Activated CD8-positive, alpha-beta memory T cell treated with anti-CD3 and anti-CD28 coated beads, Interleukin-2, amount 50 U/mL, for 24 hours (primary cell): ENCODE measurements around the gene ANXA2R.
"Not testable (repeated sequence)": the region's sequence is repeated elsewhere in the genome, so short reads cannot be mapped to it uniquely, and the experiment has no call there.

Experiments
- DNase-seq: peaks from one replicate; pipeline ENCODE4 v3.0.0-alpha.2; 2020; ENCODE audit errors: extremely low read depth

ANXA2R gene

DNA sequence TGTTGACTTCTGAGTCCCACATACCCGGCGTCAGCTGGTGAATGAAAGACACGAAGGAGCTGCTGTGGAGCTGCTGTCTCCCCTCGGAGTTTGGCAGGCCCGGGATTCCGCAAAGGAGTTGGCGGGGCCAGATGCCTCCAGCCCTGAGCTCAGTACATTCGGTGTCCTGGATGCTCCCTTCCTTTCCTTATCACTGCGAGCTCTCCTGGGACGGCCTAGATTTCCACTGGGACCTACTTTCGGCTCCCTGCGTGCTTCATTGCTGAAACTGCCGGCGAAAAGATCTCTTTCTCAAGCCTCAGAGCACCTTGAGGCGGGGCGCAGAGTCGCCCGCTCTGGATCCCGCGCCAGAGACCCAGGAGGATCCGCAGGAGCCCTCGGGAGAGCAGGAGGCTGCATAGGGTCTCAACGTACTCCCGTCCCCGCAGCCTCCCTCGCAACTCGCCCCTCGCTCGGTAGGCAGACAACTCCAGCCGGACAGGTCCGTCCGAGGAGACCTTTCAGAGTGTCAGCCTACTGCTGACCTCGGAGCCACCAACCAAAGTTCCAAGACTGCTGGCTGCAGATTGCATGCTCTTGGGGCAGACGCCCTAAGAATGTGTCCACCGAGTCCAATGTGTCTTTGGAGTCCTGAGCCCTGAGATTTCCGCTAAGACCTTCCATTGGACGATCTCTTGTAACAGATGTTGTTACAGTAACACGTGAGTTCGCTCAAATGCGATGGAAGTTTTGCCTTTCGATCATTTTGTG lies 6.1 kb downstream of the ANXA2R start:
- no peak for DNase-seq

DNA sequence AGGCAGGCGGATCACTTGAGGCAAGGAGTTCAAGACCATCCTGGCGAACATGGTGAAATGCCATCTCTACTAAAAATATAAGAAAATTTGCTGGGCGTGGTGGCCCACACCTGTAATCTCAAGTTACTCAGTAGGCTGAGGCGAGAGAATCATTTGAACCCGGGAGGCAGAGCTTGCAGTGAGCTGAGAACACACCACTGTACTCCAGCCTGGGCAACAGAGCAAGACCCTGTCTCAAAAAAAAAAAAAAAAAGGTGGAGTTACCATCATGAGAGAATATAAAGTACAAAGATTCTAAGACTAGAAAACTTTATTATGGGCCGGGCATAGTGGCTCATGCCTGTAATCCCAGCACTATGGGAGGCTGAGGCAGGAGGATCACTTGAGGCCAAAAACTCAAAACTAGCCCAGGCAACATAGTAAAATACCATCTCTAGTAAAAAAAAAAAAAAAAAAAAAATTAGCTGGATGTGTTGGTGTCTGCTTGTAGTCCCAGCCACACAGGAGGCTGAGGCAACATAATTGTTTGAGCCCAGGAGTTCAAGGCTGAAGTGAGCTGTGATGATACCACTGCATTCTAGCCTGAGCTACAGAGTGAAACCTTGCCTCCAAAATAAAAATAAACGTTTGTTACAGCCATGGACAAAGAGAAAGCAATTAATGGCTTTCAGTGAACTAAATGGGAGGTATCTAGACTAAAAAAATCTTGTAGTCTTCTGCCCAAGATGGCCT lies 12.9 kb downstream of the ANXA2R start:
- DNase-seq, result no peak

DNA sequence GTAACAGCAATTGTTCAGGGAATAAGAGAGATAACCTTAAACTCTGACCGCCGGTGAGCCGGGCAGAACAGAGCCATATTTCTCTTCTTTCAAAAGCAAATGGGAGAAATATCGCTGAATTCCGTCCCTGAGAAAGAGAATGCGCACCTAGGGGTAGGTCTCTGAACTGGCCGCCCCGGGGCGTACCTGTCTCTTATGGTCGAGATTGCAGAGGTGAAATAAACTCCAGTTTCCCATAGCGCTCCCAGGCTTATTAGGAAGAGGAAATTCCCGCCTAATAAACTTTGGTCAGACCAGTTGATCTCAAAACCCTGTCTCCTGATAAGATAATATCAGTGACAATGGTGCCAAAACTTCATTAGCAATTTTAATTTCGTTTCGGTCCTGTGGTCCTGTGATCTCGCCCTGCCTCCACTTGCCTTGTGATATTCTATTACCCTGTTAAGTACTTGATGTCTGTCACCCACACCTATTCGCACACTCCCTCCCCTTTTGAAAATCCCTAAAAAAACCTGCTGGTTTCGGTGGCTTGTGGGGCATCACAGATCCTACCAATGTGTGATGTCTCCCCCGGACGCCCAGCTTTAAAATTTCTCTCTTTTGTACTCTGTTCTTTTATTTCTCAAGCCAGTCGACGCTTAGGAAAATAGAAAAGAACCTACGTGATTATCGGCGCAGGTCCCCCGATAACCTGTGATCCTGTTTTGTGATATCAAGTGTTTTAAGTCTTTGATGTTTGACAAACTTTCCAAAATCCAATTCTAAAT lies 14.8 kb downstream of the ANXA2R start:
- not testable (repeated sequence) for DNase-seq

DNA sequence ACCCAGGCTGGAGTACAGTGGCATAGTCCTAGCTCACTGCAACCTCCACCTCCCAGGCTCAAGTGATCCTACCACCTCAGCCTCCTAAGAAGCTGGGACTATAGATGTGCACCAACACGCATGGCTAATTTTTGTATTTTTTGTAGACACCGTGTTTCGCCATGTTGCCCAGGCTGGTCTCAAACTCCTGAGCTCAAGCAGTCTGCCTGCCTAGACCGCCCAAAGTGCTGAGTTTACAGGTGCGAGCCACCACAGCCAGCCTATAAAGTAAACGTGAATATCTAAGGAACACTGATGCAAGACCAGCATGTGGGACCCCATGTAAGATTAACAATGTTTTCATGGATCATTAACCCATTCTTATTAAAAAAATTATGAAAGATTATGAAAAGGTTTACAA lies 15.9 kb downstream of the ANXA2R start:
- no peak for DNase-seq

DNA sequence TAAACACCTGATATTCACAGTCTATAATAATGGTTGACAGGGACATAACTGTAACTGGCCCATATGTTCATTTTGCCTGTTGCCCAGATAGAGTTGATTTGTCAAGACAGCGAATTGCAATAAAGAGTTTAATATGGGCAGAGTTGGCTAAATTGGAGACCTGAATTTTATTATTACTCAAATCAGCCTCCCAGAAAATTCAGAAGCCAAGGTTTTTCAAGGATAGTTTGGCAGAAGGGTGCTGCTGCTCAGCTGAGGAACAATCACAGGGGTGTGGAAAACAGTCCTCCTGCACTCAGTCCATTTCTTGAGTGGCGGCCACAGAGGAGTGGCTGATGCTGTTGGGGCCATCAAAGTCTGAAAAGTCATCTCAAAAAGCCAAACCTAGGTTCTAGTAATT lies 19.0 kb downstream of the ANXA2R start:
- no peak for DNase-seq

DNA sequence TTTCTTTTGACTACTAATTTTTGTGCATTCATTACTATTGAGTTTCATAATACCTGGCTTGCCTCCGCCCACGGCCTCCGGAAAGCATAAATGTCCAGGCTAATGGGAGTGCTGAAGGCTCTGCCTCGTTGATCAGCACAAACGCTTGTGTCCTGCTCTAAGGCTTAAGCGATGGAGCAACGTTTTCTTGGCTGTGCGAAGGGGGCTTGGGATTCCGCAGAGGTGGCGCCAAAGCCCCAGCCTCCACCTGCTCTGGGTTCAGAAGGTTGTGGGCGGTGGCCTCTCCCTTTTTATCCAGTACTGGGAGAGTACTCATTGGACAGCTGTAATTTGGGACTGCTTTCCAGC lies 19.7 kb downstream of the ANXA2R start:
- no peak for DNase-seq

DNA sequence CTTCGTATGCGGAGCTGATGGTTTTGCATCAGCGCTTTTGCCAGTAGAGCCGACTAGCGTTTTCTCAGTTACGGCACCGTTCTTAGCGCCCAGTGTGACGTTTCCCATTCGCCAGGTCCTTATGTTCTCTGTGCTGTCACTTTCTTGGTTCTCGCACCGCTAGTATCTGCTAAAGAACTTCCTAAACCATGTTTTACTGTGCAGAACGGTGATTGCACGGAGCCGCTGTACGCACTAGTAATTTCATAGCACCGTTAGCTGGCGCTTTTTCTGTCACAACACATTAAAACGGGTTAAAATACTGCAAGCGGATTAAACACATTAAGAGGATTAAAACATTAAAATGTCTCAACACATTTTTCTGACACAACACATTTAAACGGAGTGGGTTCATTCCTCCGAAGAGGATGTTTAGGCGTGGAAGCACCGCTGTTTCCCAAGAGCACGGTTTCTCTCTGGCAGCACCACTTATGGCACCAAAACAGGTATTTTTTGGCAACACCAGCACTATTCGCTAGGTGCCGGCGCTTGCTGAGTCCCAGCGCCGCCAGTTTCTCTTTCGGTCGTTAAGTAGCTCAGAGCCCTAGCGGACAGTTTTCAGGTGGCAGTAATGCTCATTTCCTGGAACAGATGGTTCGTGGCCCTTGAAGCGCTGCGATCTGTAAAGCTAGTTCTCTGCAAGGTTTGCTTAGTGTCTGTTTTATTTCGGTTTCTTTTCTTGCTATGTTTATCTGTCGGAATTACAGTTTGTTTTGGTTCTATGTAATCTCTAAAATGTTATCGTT lies 20.3 kb downstream of the ANXA2R start:
- DNase-seq, result no peak

DNA sequence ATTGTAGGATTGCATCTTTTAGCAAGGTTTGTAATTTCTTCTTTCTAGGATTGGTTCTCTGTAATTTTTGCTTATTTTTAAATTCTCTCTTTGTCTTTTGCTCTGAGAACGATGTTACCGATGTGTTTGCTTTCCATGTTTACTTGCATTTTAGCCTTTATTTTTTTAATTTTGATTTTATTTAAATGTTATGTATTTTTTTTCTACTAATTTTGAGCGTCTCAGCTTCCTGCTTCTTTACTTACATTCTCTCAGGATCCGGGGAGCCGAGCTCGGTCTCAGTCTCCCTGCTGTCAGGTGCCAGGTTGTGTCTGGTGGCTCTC lies 20.9 kb downstream of the ANXA2R start:
- DNase-seq, result no peak

DNA sequence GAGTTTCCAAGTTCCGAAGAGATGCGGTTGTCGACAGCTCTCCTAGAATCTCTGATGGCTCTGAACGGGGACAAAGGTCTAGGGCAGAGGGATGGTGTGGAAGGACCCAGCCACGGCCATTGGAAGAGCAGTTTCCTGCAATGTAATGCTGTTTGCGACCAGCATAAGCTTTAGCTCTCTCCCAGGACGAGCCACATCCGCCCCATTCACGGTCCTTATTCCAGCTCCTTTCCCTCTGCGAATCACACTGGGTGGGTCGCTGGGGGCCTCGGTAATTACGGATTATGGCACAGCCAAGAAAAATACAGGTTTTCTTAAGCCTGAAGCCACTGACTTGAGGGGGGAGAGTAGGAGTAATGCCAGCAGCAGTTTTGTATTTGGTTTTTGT lies 22.7 kb downstream of the ANXA2R start:
- no peak for DNase-seq

DNA sequence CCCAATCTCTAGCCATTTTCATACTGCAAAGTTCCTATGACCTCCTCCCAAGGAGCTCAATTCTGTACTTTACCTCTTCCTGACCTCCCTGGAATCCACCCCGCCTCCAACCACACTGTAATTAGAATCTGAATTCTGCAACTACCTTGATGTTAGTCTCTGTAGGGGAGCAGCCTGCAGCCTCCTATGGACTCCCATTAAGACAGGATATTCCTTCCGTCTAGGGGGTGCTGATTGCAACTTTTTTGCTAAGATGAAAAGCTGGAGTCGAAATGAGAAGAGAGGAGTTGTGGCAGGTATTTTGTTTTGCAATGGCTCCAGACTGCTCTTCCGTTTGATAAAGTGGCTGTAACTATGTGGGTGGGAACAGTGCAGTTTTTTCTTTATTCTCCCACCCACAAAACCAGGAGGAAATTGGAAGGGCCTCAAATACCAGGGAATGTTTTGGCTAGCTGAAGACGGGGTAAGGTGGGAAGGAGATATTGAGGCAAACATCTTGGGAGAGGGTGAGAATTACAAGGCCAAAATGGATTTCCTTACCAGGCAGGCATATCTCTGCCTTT lies 23.8 kb downstream of the ANXA2R start:
- DNase-seq, result no peak

DNA sequence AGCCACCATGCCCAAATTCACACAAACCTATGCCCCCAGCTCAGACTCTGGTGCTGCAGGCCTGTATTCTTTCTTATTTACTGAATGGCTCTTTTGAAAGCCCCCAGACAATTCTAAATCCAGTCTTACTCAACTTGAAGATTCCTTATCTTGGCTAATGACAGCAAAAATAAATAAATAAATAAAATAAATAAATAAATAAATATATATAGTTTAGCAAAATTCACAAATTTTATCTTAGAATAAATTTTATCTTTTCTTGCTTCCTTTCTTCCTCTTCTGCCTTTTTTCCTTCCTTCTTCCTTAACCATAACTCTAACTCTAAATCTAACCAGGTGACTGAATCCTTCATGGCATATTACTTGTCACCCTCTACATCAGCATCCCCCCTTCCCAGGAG lies 25.6 kb downstream of the ANXA2R start:
- DNase-seq, result no peak

DNA sequence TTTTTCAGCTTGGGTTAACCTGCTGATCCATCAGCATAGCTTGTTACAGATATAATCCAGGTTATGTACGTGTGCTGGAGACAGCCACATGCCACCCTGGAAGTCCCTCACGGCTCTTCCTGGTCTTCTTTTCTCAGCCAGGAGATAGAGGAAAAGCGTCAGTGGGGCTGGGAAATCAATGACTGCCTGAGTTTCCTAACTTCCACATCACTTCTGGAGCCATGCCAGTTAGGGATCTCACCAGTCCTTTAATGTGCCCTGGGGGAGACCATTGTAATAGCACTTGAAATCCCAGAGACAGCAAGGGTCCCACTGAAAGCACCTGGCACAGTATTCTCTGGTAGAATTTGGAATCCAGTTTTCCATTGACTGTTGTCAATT lies 29.2 kb downstream of the ANXA2R start:
- no peak for DNase-seq

DNA sequence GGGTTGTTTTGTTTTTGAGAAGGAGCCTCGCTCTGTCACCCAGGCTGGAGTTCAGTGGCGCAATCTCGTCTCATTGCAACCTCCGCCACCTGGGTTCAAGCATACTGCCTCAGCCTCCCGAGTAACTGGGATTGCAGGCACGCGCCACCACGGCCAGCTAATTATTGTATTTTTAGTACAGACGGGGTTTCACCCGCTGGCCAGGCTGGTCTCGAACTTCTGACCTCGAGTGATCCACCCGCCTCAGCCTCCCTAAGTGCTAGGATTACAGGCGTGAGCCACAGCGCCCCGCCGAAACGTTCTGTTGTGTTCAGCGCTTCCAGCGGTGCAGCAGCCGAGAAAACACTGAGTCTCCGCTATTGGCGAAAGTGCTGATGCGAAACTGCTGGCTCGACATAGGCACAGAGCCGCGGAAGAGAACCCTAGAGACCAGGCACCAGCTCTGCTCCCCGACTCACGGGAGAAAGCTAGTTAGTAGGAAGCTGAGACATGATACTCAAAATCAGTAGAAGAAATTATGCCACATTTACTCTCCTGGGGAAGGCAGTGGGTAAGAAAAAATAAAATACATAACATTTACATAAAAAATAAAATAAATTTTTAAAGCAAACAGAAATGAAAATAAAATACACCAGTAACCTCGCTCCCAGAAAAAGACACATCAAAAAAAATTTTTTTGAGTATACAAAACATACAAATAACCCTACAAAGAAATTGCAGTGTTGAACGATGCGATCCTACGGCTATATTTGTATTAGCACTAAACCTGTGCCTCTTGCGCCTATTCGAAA lies 31.6 kb downstream of the ANXA2R start:
- peak; percentile 79 for DNase-seq

DNA sequence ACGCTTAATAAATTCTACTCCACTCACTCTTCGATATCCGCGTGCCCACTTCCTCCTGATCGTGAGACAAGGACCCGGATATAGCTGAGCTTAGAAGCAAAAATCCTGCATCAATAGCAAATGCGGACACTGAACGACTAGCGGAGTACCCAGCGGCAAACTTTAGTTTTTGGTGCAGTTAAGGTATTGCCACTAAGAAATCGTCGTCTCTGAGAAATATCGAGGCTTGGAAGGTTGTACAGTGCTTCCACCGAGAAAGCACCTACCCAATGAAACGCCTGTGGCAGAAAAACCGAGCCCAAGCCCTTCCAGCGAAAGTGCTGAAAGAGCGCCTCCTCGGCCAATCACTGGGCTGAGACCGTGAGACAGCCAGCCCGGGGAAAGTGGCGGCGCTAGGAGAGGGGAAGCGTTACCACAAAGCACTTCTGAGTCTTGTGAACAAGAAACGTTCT lies 32.2 kb downstream of the ANXA2R start:
- DNase-seq, result no peak

DNA sequence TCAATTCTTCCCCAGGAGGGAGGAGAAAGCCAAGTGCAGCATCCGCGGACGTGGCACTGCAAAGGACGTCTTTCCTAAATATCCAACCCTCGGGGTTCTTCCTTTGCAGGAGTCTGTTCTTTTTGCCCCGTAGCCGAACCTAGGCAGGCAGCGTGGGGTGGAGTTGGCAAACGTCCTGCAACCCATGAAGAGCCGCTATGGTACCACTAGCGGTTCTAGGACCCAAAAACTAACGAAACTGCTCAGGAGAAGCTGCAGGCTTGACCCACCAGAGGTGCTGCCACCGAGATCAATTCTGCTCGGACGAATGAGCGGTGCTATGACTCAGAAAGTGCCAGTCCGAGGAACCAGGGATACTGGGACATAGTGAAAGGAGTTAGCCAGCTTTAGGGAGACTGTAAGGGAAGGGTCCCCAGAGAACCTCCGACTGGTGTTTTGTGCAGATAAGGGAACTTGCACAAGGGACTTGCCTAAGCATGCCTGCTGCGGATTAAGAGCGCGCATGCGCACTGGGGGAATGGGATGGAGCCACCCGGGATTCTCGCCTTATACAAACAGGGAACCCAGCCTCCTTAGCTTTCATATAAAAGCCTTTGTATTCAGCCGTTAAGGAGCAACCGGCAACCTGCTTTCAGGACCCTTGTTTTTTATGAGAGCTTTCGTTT lies 32.7 kb downstream of the ANXA2R start:
- no peak for DNase-seq

DNA sequence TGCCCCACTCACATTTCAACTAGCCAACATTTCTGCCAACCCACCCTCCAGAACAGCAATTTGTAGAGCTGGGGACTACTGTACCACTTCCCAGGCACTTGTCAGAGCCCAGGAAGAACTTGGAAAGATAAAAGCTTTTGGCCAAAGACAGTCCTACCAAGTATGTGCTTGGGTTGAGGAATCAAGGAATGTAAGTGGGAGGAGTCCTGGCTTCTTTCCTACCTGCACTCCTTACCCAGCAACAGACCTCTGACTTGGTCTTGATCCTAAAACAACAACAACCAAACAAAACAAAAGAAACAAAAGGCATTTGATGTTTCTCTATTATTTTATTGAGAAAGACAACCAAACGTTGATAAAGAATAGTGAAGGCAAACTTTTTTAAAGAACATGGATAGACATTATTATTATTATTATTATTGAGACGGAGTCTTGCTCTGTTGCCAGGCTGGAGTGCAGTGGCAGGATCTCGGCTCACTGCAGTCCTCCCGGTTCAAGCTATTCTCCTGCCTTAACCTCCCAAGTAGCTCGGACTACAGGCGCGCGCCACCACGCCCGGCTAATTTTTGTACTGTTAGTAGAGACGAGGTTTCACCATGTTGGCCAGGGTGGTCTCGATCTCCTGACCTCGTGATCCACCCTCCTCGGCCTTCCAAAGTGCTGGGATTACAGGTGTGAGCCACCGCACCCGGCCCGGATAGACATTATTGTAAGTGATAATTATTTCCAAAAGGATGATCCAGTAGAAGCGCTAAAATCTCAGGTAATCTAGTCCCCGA lies 33.5 kb downstream of the ANXA2R start:
- no peak for DNase-seq

DNA sequence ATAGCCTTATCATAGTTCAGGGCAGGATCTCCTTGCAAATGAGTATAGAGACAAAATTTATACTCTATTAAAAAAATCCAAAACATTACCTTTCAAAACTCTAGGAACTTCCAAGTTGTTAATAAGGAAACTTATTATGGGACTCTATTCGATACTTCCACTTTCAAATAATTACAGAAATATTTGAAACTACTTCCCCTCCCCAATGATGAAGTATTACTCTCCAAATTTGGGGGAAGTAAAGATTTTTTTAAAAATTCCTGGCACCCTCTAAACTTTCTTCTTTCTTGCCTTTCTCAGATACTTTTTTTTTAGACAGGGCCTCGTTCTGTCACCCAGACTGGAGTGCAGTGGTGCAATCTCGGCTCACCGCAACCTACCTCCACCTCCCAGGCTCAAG lies 35.1 kb downstream of the ANXA2R start:
- DNase-seq, result no peak

DNA sequence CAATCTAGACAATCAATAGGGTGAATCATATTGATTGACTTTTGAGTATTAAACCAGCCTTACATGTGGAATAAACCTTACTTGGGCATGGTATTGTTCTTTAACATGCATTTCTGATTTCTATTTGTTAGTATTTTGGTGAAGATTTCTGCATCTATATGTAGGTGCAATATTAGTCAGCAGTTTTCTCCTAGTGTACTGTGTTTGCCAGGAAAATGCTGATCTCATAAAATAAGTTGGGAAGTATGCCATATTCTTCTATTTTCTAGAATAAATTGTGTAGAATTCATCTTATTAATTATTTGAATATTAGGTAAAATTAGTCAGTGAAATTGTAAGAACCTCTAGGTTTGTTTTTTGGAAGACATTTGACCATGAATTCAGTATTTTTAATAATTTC lies 38.4 kb downstream of the ANXA2R start:
- no peak for DNase-seq

DNA sequence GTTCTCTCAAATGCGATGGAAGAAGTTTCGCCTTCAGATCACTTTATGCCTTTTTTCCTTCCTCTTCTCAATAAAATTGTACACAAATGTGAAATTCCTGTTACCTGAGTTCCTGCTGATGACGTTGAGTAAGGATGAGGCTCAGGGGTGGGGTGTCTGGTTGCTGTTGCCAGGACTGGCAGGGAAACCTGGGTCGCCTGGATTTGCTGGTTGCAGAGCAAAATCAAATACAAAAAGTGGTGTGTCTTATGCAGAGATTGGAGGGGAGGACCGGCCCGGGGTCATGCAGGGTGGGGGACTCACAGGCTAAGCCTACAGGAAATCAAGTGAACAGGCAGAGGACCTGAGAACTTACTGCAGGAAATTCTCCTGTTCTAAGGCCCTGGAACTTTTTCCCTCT lies 39.2 kb downstream of the ANXA2R start:
- no peak for DNase-seq
